Activated CD4-positive, alpha-beta T cell treated with anti-CD3 and anti-CD28 coated beads, Interleukin-2, amount 50 U/mL, for 48 hours (primary cell): Measurements from ENCODE around the gene NUMB.
"Not testable (repeated sequence)": the region's sequence is repeated elsewhere in the genome, so short reads cannot be mapped to it uniquely, and the experiment has no call there.

ENCODE experiments used
- DNase-seq, 2 experiments: peaks; one replicate each; pipeline ENCODE4 v3.0.0-alpha.2; 2020

The NUMB gene

GRCh38 chr14:73349091-73349490, 109.3 kb downstream of the NUMB start:
- DNase-seq: not testable (repeated sequence)

- DNase-seq: no peak
These were observed 114.0 kb downstream of the NUMB start for GRCh38 chr14:73344319-73344718.

DNA sequence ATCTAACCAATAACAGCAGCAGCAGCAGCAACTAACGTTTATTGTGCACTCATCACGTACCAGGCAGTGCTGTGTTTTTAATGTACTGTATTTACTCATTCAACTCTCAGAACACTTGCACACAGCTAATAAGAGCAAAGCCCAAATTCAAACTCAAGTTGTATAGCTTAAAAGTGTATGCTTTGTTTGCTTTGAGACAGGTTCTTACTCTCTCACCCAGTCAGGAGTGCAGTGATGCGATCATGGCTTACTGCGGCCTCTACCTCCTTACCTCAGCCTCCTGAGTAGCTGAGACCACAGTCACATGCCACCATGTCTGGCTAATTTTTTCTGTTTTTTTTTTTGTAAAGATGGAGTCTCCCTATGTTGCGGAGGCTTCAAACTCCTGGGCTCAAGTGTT, 115.7 kb downstream of the NUMB start:
- DNase-seq: no peak

DNA sequence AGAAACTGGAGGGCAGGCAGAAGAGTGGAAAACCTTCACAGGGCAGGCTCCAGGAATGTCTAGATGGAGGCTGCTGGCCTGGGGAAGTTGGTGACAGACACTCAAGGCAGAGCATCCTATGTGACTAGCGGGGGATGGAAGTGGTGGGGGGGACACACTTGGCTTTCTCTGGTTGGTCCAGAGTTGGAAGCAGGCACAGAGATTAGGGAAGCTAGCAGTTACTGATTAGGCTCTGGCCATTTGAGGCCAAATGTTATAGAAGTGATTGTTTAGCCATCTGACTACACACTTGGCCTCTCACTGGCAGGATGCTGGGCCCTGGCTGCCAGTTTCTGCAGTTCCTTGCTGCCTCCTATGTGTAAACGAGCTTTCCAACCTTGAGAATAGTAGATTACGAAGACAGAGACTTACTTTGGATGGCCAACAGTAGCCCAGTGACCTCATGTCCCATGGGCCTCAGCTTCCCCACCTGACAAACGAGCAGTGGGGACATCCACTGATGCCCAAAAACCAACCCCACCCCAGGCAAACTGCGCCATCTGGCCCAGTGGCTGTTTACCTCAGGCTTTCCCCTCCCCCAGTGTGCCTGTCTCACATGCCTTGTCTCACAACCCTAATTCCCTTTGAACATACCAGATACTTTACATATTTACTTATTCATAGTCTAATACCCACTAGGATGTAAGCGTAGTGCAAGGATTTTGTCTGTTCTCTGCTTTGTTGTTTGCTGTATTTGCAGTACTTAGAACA, 118.3 kb downstream of the NUMB start:
- no peak for DNase-seq

DNA sequence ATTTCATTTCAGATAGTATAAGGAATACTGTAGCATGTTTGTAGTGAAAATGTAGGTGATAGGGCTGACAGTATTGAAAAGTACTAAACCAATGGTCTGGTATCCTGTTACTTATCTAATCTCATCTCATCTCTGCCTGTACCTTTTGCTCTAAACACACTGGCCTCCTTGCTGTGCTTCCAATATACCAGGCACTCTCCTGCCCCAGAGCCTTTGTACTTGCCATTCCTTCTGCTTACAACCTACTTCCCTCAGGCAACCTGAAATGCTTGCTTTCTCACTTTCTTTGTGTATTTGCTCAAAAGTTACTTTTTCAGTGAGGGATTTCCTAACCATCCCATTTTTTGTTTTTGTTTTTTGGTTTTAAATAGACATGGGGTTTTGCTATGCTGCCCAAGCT, 119.1 kb downstream of the NUMB start:
- no peak for DNase-seq

DNA sequence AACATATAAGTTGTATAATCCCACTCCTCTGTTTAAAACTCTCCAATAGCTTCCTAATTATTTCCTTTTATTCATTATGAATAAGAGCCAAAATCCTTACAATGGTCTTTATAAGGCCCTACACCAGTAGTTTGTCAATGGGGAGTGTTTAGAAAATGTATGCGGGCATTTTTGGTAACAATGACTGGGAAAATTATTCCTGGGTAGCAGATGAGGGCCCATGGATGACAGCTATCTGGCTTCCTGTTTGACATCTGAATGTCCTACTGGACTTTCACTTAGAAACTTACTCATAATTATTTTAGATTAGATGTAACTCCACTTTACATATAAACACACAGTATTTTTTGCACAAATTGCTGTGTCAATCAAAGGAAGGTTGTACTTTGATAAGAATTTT, 119.8 kb downstream of the NUMB start:
- DNase-seq: no peak

DNA sequence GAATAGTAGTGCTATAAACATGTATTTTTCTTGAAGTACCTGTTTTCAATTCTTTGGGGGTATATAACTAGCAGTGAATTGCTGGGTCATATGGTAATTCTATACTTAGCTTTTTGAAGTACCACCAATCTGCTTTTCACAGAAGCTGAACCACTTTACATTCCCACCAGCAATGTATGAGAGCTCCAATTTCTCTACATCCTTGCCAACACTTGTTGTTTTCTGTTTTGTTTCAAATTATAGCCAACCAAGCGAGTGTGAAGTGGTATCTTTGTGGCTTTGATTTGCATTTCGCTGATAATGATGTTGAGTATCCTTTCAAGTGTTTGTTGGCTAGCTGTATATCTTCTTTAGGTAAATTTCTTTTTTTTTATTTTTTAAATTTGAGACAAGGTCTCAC, 125.3 kb downstream of the NUMB start:
- no peak for DNase-seq

GRCh38 chr14:73325630-73326299, 132.6 kb downstream of the NUMB start:
- no peak for DNase-seq

- no peak for DNase-seq
These were observed 133.3 kb downstream of the NUMB start for GRCh38 chr14:73325063-73325462.

GRCh38 chr14:73324533-73324932, 133.8 kb downstream of the NUMB start:
- no peak for DNase-seq

GRCh38 chr14:73323896-73324399, 134.4 kb downstream of the NUMB start:
- no peak for DNase-seq

- DNase-seq: no peak
These were observed 145.2 kb downstream of the NUMB start for GRCh38 chr14:73313151-73313550.

DNA sequence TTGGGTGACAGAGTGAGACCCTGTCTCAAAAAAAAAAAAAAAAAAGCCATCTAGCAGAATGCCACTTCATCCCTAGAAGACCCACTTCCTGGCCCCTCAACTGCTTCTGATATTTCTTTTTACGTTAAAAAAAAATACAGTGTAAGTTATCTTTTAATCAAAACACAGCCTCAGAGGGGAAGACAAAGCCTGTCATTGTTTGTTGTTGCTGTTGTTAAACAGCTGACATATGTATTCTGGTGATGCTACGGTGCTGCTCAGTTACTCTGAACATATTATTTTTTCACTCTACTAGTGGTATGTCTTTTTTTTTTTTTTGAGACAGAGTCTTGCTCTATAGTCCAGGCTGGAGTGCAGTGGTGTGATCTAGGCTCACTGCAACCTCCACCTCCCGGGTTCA, 145.7 kb downstream of the NUMB start:
- no peak for DNase-seq

- DNase-seq: no peak
These were observed 146.7 kb downstream of the NUMB start for GRCh38 chr14:73311708-73312030.

DNA sequence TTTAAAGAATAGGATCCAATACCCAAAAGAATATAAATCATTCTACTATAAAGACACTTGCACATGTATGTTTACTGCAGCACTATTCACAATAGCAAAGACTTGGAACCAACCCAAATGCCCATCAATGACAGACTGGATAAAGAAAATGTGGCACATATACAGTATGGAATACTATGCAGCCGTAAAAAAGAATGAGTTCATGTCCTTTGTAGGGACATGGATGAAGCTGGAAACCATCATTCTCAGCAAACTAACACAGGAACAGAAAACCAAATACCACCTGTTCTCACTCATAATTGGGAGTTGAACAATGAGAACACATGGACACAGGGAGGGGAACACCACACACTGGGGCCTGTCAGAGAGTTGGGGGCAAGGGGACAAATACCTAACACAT, 149.1 kb downstream of the NUMB start:
- DNase-seq: not testable (repeated sequence)

DNA sequence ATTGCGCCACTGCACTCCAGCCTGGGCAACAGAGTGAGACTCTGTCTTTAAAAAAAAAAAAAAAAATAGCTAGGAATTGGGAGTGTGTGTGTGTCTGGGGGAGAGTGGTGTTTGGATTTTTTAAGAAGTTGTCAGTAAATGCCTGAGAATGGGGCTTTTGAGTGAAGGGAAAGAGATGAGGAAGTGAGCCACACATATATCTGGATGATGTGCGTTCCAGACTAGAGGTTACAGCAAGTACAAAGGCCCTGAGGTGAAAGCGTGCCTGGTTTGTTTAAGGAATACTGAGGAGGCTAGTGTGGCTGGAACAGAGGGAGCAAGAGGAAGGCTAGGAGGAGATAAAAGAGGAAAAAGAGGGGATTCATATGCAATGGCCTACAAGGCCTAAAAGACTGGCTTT, 151.1 kb downstream of the NUMB start:
- no peak for DNase-seq

GRCh38 chr14:73305499-73305898, 152.8 kb downstream of the NUMB start:
- no peak for DNase-seq

DNA sequence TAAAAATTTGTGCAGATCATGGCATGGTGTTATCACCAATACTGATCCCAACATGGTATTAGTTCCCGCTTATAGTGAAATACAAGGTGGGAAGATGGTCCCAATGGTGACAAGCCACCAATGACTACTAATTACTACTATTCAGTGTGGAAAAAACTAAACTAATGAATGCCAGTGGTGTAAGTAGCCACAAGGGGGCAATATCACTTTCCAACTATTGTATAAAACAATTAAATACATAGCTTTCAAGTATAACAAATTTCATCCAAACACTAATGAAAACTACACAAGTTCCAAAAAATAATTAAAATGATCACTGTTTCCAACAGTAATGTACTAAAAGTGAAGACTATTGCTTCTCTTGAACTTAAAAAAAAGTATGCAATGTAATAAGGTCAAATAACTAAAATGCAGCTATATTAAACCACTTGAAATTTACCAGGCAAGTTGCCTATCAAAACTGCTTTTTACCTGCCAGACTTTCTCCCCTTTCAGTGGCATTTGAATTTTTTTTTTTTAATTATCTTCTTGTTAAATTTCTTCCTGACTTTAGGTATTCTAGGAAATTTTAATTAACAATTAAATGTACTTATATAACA, 163.0 kb downstream of the NUMB start:
- no peak for DNase-seq

DNA sequence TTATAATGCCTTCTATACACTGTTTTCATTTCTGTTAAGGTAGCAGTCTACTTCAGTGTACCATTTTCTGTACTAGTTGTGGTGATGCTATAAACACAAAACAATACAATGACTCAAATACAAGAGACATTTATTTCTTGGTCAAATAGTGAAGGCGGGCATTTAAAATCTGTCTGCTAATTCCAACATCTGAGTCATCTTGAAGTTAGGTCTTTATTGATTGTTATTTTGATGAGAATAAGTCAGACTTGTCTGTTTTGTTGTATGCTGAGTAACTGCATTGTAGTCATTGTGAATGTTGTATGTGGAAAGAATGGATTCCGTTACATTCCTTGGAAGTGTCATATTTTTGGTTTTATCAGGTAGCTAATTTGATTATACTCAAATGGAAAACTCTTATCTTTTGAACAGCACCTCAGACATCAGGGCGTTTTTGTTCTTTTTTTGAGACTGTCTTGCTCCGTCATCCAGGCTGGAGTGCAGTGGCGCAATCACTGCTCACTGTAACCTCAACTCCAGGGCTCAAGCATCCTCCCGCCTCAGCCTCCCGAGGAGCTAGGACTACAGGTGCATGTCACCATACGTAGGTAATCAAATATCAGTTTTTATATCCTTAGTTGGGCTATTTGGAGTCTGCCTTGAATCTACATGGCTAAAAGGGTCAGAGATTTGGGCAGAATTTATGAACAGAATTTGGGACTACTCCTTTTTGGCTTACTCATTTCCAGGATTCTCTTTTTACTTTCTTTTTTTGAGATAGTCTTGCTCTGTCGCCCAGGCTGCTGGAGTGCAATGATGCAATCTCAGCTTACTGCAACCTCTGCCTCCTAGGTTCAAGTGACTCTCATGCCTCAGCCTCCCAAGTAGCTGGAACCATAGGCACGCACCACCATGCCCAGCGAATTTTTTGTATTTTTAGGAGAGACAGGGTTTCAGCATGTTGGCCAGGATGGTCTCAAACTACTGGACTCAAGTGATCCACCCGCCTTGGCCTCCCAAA, 164.3 kb downstream of the NUMB start:
- no peak for DNase-seq

GRCh38 chr14:73290279-73290678, 168.1 kb downstream of the NUMB start:
- no peak for DNase-seq

GRCh38 chr14:73289729-73290128, 168.6 kb downstream of the NUMB start:
- no peak for DNase-seq

DNA sequence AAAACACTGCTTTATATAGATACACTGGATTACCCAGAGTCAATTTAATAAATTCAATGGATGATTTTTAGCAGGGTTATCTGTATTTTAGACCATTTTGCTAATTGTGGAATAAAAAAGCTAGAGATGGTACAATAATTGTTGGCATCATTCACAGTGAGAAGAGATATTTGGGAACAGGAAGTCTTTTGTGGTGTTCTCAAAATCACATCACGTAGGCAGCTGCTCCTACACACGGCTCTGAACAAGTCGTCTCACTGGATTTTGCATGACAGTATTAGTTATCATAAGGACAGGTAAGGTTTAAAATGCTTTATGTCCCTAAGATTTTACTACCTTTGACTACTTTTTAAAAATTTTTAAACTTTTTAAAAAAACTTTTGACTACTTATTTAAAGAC, 169.0 kb downstream of the NUMB start:
- DNase-seq: no peak

GRCh38 chr14:73287071-73287470, 171.3 kb downstream of the NUMB start:
- no peak for DNase-seq
